Posterior vena cava (tissue), 2 donors: Measurements from ENCODE around the gene FOXO3. TPM values are rescaled to one million over a fixed set of nuclear protein-coding genes. Genes with fewer than 3 reads are reported as not detected.
"Not testable (repeated sequence)": the region's sequence is repeated elsewhere in the genome, so short reads cannot be mapped to it uniquely, and the experiment has no call there.

Source experiments
- DNase-seq: peaks from one replicate; pipeline ENCODE4 v3.0.0-alpha.2; 2020; ENCODE audit warnings: low spot score
- intact Hi-C, 2 donors: fragments of 100-400 bp; cut with DNase I; formaldehyde crosslinking; loops; one replicate each; pipeline versions ENCODE4 v1.14.1 to v1.14.2; 2022 to 2023
- total RNA-seq, 2 donors: library from RNA; stranded (reverse); fragmentation: NEBNext Ultra II Directional; extraction: Animal tissue kit (Norgen Biotek cat#: 25700); gene quantifications; one replicate each; pipeline ENCODE4 v1.2.1, GENCODE V29; 2021
- donor health status: DM: yes; HTN: yes; CAD: no.
- donor health status: DM: yes; HTN: yes; CAD: no.

Gene FOXO3
- total RNA-seq, 2 donors from 2014 or later, result 53.8 to 57.7 TPM

DNA sequence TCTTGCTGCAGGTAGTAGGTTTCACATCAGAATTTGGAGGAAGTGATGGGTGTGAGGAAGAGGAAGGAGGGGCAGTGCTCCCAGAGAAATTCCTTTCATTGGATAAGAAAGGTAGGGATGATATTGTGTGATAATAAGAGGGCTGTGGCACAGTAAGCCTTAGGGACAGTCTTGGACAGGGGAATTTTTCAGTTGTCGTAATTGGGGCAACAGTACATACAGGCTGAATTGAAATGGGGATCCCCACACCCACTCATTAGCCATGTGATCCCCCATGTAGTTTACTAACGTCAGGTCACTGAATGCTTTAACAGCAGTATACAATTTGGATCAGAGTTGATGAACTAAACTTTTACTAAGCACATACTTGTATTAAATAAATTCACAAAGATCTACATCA lies 79.4 kb downstream of the FOXO3 start:
- intact Hi-C loops, result no loop called here
- no peak for DNase-seq

DNA sequence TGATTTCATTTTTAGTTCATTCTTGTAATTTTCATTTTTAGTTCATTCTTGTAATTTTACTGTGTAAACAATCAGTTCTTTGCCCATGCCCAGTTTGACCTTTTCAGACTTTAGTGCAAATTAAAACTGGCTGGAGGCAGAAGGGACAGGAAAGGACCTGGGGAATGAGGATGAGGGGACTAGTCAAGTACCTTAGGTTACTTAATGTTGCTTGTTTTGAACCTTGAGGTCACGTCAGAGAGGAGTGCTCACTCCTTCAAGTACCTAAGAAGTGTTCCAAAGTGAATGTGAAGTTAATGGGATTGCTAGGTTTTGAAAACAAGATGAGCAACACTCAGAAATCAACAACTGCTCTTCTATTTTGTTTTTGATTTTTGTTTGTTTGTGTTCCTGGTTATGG lies 82.5 kb downstream of the FOXO3 start:
- DNase-seq, result no peak
- intact Hi-C loops, result no loop called here

DNA sequence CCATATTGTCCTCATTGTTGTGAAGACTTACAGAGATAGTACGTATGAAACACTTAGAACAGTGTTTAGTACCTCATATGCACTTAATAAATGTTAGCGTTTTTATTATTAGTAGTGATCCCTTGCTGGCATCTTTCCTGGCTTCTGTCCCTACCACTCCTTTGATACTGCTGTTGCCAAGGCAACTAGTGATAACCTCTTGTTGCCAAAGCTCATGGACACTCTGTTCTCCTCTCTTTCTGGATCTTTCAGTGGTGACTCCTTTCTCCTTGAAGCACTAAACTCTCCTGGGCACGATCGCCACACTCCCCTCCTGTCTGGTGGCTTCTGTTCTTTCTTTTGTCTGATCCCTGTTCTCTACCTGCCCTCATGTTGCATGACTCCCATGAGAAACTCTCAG lies 83.5 kb downstream of the FOXO3 start:
- intact Hi-C loops, result no loop called here

DNA sequence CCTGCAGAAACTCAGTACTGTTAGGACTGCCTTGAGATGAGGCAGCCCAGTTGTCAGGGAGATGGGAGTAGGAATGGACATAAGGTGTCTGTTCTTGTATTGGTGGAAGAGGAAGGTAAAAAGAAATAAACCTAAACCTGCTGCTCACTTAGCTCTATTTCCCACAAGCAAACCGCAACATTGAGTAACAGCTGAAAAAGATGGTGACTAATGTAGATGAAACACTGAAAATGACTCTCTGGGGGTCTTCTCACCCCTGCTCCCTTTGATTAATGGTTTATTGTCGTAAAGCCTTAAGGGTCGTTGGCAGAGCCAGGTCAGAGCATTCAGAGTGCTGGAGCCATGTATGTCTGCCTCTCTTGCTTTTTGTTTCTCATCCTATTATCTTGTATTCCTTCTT lies 87.5 kb downstream of the FOXO3 start:
- intact Hi-C loops, result no loop called here
- DNase-seq, result no peak

More for the DNA sequence above, 83.5 kb downstream of the FOXO3 start:
- DNase-seq, result no peak

DNA sequence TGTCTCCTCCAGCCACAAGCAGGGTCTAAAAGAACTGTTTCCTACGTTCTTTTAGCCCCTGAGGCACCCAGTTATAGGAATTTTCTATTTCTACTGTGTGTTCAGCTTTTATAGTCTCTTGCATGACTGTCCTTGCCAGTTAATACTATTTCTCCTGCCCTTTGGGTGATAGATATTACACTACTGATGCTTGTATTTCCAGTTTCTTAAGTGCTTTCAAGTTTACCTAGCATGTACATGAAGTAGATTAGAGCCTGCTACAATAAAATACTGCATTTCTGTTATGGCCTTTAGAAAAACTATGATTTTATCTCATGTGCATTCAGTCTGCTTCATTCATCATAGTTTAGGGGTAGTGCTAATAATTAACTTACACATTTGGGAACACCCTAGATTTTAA lies 89.6 kb downstream of the FOXO3 start:
- intact Hi-C loops, result loop anchor here in 1 of 2 donors (10.0 kb wide), 1 partner anchor 86 kb away; the partner anchor contains the start of gene FOXO3

DNA sequence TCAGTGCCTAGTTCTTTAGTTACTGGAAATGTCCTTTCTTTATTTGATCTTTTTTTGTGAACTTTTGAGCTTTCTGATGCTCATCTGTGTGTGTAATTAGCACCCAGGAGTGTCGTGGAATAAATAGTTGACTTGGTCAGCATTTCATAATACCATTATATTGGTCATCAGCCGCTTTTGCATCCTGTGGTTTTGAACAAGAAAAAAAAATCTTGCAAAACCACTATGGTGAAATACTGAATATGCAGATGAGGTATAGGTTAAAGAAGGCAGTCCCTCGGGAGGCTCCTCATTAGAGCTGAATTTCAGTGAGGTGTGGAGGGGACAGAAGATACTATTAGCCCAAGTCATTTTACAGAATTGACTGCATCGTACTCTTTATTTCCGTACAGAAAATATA lies 90.1 kb downstream of the FOXO3 start:
- DNase-seq, result no peak
- intact Hi-C loops, result loop anchor here in 1 of 2 donors (10.0 kb wide), 1 partner anchor 86 kb away; the partner anchor contains the start of gene FOXO3

More for the DNA sequence above, 89.6 kb downstream of the FOXO3 start:
- no peak for DNase-seq

DNA sequence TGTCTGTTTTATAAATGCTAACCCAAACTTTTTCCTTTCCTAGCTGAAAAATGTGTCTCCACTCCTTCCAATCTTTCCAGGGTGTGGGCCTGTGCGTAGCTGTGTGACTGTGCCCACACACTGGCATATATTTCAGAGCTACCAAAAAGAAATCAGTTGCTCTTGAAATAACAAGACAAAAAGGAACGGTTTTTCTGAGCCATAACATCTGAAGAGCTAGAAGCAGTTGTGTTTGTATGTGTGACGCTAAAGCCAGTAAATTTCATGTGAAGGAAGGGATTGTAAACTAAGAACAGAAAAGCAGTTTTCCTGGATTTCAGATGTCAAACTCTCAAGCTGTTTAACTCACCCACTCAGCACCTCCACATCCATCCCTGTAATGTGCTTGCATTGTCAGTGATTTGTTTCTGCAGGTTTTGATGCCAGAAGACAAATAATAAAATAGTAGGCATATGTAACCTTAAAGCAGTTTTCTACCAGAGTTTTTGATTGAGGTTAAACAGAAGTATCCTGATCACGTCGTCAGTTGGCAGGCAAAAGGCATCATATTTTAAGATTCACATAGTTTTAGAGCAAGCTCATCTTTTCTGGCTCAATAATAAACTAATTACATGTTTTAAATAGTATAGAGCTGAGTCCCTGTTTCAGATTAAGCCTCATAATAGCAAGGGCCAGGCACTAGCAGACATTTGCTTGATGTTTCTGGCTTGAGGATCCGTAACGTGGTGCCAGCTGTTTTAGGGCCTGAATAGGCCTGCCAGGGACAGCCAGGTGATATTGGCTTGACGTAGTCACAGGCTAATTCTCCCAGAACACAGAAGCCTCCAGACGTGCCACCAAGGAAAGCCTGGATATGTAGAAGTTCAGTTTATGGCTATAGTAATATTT lies 90.9 kb downstream of the FOXO3 start:
- no peak for DNase-seq
- intact Hi-C loops, result loop anchor here in 1 of 2 donors (10.0 kb wide), 1 partner anchor 87 kb away; the partner anchor contains the start of gene FOXO3

DNA sequence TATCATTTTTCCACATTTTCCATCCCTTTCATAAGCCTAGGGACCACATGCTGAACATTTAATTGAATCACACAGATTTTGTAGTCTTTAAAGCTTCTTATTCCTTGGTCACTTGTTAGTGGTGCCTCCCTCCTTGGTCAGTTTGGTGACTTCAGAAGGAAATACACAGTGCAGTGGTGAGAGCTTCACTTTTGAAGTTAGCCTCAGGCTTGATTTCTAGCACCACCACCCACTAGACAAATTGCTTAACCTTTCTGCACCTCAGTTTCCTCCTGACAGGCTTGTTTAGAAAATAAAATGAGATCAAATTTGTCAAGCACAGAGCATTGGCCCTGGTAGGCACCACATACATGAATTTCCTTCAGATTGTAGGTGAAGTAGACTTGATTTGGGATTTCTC lies 91.7 kb downstream of the FOXO3 start:
- no peak for DNase-seq
- intact Hi-C loops, result loop anchor here in 1 of 2 donors (10.0 kb wide), 1 partner anchor 88 kb away; the partner anchor contains the start of gene FOXO3

DNA sequence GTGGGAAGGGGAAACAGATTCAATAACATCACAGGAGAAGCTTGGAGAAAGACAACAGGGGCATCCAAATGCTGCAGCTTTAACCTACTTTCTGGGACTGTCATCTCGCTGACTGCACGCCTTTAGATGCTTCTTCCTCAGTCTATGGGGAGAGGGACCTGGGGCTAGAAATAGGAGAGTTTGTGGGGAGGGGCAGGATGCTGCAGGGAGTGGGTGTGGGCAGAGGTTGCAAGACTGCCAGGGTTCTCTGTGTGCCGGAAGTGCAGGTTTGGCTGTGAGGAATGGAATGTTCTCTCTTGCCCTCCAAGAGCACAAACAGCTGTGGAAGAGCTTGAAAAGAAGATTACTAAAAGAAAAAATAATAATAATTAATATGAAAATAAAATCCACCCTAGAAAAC lies 93.2 kb downstream of the FOXO3 start:
- intact Hi-C loops, result loop anchor here in 1 of 2 donors (10.0 kb wide), 1 partner anchor 89 kb away; the partner anchor contains the start of gene FOXO3
- DNase-seq, result peak; percentile 83

DNA sequence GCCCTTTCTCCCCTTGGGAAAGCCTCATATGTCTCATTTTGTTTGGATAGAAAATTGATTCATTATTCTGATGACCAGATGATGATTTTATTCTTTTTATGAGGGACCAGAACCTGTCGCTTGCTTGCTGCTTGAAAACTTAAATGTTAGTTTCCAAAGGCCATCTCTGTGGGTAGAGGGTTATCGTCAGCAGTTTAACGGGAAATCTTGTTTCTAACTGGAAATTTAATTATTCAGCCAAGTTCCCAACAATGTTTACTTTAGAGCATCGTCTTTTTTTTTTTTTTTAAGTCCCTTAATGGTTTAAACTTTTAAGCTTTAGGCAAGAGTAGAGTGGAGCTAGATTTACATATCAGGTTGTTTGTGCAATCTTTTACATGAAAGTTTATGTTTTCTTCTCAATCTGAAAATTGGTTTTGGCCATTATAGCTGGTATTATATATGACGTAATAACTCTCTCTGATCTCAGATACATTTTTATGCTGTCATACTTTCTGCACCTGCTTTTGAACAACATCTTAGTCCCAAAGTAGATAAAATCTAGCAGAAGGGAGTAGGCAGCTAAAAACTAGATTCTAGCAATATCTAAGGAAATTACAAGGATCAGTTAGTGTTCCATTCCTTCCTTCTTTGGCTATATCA lies 93.9 kb downstream of the FOXO3 start:
- intact Hi-C loops, result loop anchor here in 1 of 2 donors (10.0 kb wide), 1 partner anchor 90 kb away; the partner anchor contains the start of gene FOXO3
- DNase-seq, result no peak

DNA sequence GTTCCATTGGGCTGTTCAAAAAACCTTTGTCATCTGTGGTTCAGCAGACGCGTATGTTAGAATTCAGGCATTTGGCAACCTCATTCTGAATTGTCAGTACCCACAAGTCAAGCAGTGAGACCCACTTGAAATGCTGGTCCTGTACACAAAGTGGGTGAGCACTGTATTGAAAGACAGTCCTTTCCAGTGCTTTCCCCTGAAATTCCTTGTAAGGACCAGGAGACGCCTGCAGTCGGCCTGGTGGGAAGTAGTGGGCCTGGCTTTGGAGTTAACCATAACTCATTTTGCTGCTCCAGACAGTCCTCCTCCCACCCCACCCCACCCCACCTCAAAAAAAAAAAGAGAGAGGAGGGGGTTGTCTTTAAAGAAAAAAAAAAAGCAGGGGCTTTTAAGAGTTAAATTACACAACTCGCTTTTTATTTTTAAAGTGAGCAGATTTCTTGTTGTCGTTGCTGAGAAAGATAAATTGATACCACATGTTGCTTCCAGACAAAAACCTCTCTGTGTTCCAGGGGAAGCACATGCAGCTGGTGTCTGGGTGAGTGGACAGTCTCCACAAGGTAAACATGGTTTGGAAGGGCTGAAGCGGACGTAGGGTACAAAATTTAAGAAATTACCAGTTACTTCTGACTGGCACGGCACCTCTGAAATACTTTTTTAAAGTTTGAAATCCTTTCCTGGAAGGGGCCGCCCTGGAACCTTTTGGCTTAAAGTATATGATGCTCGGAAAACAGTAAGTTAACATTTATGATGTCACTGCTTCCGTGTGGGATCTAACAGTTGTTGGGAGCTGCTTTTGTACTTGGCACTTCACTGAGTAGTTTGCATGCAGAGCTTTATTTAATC lies 95.3 kb downstream of the FOXO3 start:
- intact Hi-C loops, result loop anchor here in 1 of 2 donors (10.0 kb wide), 1 partner anchor 91 kb away; the partner anchor contains the start of gene FOXO3

DNA sequence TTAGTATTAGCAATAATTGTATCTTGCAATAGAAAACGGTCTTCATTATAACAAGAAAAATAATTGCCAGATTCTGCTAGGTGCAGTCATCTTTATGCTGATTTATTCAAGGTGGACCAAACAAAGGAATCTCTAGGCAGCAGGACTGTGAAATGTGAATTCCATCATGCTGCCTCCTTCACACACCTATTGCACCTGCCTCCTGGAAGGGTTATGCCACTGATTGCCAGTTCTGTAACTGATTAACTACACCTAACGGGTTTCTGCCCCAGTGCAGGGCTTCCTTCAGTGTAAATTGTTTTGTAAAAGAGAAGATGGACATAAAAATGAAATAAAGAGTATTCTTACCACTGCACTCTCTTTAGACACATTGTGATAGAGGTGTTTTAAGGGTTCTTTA lies 96.1 kb downstream of the FOXO3 start:
- intact Hi-C loops, result loop anchor here in 1 of 2 donors (10.0 kb wide), 1 partner anchor 92 kb away; the partner anchor contains the start of gene FOXO3
- DNase-seq, result no peak

More for the DNA sequence above, 95.3 kb downstream of the FOXO3 start:
- no peak for DNase-seq

DNA sequence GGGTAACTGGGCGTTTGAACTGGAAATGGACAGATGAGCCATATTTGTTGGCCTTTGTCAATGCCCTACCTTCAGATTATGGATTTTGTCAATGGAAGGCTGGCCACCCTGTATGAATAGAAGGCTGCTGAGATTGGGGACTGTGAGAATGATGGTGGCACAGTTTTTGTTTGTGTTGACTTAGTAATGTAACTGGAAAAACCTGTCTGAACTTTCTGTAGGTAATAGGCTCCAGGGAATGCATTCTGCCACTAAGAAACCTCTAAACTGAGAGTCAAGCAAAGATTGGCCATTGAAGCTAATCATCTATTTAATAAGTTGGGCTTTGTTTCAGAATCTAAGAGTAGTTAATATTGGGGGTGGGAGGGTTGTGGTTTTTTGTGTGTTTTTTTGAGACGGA lies 97.5 kb downstream of the FOXO3 start:
- intact Hi-C loops, result loop anchor here in 1 of 2 donors (10.0 kb wide), 1 partner anchor 93 kb away; the partner anchor contains the start of gene FOXO3
- DNase-seq, result no peak

DNA sequence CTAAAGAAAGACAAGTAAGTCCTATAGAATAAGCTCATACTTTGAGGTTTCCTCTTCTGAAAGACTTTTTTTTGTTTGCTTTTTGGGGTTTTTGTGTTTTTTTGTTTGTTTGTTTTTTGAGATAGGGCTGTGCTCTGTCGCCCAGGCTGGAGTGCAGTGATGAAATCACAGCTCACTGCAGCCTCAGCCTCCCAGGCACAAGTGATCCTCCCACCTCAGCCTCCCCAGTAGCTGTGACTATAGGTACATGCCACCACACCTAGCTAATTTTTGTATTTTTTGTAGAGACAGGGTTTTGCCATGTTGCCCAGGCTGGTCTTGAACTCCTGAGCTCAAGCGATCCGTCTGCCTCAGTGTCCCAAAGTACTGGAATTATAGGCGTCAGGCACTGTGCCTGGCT lies 98.1 kb downstream of the FOXO3 start:
- not testable (repeated sequence) for DNase-seq
- intact Hi-C loops, result loop anchor here in 1 of 2 donors (10.0 kb wide), 1 partner anchor 94 kb away; the partner anchor contains the start of gene FOXO3

DNA sequence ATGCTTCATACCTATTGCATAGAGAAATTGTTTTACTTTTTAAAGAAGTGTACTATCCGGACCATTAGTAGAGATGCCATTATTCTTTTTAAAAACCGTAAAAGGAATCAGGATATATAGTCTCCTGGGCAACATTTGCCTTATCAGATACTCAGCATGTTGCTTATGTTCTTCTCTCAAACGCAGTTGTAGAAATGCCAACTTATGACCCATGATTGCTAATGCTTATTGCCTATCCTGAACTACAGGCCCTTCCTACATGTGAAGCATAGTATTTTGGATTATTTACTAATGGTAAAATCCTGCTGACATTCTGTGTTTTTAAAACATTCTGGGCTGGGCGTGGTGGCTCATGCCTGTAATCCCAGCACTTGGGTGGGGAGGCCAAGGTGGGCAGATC lies 99.5 kb downstream of the FOXO3 start:
- intact Hi-C loops, result no loop called here
- no peak for DNase-seq

DNA sequence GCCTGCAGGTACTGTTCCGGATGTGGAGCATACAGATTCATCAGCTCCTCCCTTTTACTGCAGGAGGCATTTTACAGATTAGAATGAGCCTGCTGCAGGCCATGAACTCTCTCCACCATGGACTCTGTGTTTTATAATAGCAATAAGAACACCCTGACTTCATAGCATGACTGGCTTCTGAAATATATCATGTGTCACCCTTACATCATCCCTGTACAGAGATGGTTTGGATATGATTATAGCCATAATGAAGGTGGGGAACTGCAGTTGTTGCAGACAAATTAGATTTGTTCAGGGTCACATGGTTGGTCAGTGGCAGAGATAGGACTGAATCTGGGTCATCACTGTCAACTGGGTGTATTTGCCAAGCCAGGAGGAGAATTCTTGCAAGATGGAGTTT lies 100.7 kb downstream of the FOXO3 start:
- no peak for DNase-seq
- intact Hi-C loops, result no loop called here

DNA sequence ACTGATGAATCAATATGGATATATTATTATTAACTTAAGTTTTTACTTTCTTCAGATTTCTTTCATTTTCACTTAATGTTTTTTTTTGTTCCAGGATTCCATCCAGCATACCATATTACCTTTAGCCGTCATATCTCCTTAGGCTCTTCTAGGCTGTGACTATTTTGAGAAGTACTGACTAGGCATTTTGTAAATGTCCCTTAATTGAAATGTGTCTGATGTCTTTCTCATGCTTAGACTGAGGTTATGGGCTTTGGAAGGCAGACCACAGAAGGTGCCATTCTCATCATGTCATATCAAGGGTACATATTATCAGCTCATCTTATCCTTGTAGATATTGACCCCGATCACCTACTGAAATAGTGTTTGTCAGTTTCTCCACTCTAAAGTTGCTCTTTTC lies 101.3 kb downstream of the FOXO3 start:
- intact Hi-C loops, result no loop called here
- DNase-seq, result no peak

DNA sequence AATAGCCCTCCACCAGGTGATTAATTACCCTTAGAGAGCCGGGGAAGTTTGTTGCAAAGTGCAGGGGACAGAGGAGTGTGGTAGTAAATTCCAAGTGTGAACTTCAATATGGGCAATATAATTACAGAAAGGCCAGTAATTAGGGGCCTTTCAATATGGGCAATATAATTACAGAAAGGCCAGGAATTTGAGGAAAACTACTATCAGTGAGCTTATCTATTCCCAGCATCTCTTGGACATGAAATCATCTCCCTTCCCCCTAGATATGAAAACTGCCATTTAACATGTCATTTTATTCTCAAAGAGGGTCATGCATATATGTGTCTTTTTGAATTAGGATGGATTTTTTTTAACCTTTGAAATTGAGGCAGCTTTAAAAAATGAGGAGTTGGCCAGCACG lies 102.0 kb downstream of the FOXO3 start:
- intact Hi-C loops, result no loop called here
- no peak for DNase-seq

DNA sequence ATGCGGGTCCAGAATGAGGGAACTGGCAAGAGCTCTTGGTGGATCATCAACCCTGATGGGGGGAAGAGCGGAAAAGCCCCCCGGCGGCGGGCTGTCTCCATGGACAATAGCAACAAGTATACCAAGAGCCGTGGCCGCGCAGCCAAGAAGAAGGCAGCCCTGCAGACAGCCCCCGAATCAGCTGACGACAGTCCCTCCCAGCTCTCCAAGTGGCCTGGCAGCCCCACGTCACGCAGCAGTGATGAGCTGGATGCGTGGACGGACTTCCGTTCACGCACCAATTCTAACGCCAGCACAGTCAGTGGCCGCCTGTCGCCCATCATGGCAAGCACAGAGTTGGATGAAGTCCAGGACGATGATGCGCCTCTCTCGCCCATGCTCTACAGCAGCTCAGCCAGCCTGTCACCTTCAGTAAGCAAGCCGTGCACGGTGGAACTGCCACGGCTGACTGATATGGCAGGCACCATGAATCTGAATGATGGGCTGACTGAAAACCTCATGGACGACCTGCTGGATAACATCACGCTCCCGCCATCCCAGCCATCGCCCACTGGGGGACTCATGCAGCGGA lies 102.9 kb downstream of the FOXO3 start:
- intact Hi-C loops, DNase-seq: not testable (repeated sequence)
